Measurements from ENCODE around the gene MSLN.

Gene MSLN

DNA sequence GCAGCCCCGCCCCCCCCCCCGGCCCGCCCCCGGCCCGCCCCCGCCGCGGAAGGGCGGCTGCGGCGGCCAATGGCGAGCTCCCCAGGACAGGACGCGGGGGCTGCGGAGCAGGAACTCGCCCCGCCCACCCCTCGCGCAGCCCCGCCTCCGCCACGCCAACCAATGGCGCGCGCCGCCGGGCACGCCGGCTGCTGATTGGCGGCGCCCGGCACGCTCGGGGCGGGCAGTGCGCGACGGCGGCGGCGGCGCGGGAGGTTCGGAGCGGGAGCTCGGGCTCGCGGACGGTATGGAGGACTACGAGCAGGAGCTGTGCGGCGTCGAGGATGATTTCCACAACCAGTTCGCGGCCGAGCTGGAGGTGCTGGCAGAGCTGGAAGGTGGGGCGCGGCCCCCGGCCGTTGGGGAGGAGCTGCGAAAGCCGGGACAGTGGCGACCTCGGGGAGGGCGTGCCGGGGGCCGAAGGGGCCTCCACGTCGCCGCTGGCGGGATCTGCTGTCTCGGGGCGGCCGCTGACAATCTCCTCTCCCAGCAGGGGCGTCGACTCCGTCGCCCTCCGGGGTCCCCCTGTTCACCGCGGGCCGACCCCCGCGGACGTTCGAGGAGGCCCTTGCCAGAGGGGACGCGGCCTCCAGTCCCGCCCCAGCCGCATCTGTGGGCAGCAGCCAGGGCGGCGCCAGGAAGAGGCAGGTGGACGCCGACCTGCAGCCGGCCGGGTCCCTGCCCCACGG is 28.0 kb downstream of the MSLN start, which contains the start of gene CHTF18:
Gene CHTF18 (plus strand): TSS at position 222 of the 728 bp plus-strand sequence. CDS start 65 bp downstream, at position 287.
- Histone ChIP-seq H3F3A (ENCODE audit: insufficient read depth) (no peaks in the 10 kb centered on the region), H3K79me2 (ENCODE audit: insufficient read depth, low read length) (peaks cover 23% of the 10 kb centered on the region), H3K9me3 (ENCODE audit: insufficient read depth, low read length) (no peaks in the 10 kb centered on the region), H3K4me2 (ENCODE audit: low read depth, low read length, poor library complexity, severe bottlenecking) (peak within 1 kb of the TSS; percentile 66), H3K27ac (ENCODE audit: low read depth, low read length) (peak within 1 kb of the TSS; percentile 40), H3K9ac (ENCODE audit: low read length) (peak within 1 kb of the TSS; percentile 98), H3K9me2 (replicated peaks; ENCODE audit: insufficient read depth, low read length) (no peaks in the 10 kb centered on the region), H3K4me3 (ENCODE audit: insufficient read depth, low read length, poor library complexity, severe bottlenecking) (peak within 1 kb of the TSS; percentile 89), H3K27me3 (ENCODE audit: low read length) (no peaks in the 10 kb centered on the region), H3K36me3 (ENCODE audit: low read length) (no peaks in the 10 kb centered on the region), H2AFZ (ENCODE audit: low read depth, low read length, severe bottlenecking) (peak within 1 kb of the TSS; percentile 80), H4K20me1 (ENCODE audit: low read depth, low read length) (no peaks in the 10 kb centered on the region)
- TF ChIP-seq, protein P1, sequence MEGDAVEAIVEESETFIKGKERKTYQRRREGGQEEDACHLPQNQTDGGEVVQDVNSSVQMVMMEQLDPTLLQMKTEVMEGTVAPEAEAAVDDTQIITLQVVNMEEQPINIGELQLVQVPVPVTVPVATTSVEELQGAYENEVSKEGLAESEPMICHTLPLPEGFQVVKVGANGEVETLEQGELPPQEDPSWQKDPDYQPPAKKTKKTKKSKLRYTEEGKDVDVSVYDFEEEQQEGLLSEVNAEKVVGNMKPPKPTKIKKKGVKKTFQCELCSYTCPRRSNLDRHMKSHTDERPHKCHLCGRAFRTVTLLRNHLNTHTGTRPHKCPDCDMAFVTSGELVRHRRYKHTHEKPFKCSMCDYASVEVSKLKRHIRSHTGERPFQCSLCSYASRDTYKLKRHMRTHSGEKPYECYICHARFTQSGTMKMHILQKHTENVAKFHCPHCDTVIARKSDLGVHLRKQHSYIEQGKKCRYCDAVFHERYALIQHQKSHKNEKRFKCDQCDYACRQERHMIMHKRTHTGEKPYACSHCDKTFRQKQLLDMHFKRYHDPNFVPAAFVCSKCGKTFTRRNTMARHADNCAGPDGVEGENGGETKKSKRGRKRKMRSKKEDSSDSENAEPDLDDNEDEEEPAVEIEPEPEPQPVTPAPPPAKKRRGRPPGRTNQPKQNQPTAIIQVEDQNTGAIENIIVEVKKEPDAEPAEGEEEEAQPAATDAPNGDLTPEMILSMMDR (IDR thresholded peaks at IDR 0.05; ENCODE audit: insufficient read depth, low read length, poor library complexity, severe bottlenecking): no peak
- TF ChIP-seq EZH2phosphoT487 (conservative IDR thresholded peaks at IDR 0.05; ENCODE audit: low read length): no peak

DNA sequence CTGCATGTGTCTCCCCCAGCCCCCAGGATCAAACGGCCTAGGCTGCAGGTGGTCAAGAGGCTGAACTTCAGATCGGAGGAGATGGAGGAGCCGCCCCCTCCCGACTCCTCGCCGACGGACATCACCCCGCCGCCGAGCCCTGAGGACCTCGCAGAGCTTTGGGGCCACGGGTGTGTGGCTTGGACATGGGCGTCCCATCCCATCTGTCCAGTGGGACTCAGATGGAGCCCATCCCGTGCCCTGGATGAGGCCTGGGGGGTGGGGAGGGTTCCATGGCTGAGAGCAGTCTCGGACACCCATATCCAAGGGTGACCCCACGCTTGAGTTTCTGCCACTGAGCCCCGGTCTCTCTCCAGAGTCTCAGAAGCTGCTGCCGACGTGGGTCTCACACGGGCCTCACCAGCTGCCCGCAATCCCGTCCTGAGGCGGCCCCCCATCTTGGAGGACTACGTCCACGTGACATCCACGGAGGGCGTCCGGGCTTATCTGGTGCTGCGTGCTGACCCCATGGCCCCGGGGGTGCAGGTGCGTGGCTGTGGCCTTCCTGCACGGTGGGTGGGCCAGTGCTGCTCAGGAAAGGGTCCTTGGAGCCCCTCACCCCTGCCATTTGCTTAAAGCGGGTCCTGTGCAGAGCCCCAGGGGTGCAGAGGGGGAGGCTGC is 28.8 kb downstream of the MSLN start:
- H3K36me3 ChIP-seq (ENCODE audit: low read length): no peaks in the 10 kb centered on the region
- no peak overlapping the region for H2AFZ ChIP-seq (ENCODE audit: low read depth, low read length, severe bottlenecking)
- no peak overlapping the region for H3K27ac ChIP-seq (ENCODE audit: low read depth, low read length)
- H3K9me2 ChIP-seq (replicated peaks; ENCODE audit: insufficient read depth, low read length): no peaks in the 10 kb centered on the region
- no peaks in the 10 kb centered on the region for H3K9me3 ChIP-seq (ENCODE audit: insufficient read depth, low read length)
- peak overlapping the region; percentile 89 for H3K4me3 ChIP-seq (ENCODE audit: insufficient read depth, low read length, poor library complexity, severe bottlenecking)
- no peaks in the 10 kb centered on the region for H3F3A ChIP-seq (ENCODE audit: insufficient read depth)
- H3K4me2 ChIP-seq (ENCODE audit: low read depth, low read length, poor library complexity, severe bottlenecking): peak overlapping the region; percentile 66
- H3K9ac ChIP-seq (ENCODE audit: low read length): peak overlapping the region; percentile 98
- H3K79me2 ChIP-seq (ENCODE audit: insufficient read depth, low read length): peaks cover 23% of the 10 kb centered on the region
- TF ChIP-seq EZH2phosphoT487 (conservative IDR thresholded peaks at IDR 0.05; ENCODE audit: low read length): no peak
- TF ChIP-seq, protein P1 (IDR thresholded peaks at IDR 0.05; ENCODE audit: insufficient read depth, low read length, poor library complexity, severe bottlenecking): no peak
- no peaks in the 10 kb centered on the region for H3K27me3 ChIP-seq (ENCODE audit: low read length)
- no peaks in the 10 kb centered on the region for H4K20me1 ChIP-seq (ENCODE audit: low read depth, low read length)

DNA sequence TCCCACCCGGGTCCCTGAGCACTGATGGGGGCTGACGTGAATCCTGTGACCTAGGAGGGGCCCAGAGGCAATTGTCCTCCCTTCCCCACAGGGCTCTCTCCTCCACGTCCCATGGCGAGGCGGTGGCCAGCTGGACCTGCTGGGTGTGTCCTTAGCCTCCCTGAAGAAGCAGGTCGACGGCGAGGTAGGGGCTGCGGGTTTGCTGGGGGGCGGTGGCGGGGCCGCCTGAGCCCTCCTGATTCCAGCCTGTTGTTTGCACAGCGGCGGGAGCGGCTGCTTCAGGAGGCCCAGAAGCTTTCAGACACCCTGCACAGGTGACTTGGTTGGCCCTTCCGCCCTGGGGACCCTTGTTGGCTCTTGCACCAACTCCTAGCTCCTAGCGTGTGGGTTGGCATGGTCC is 29.6 kb downstream of the MSLN start:
- no peaks in the 10 kb centered on the region for H3F3A ChIP-seq (ENCODE audit: insufficient read depth)
- no peak overlapping the region for H3K4me2 ChIP-seq (ENCODE audit: low read depth, low read length, poor library complexity, severe bottlenecking)
- H3K79me2 ChIP-seq (ENCODE audit: insufficient read depth, low read length): peaks cover 23% of the 10 kb centered on the region
- H4K20me1 ChIP-seq (ENCODE audit: low read depth, low read length): no peaks in the 10 kb centered on the region
- H3K36me3 ChIP-seq (ENCODE audit: low read length): no peaks in the 10 kb centered on the region
- no peaks in the 10 kb centered on the region for H3K27me3 ChIP-seq (ENCODE audit: low read length)
- TF ChIP-seq, protein P1 (IDR thresholded peaks at IDR 0.05; ENCODE audit: insufficient read depth, low read length, poor library complexity, severe bottlenecking): no peak
- TF ChIP-seq EZH2phosphoT487 (conservative IDR thresholded peaks at IDR 0.05; ENCODE audit: low read length): no peak
- no peak overlapping the region for H3K9ac ChIP-seq (ENCODE audit: low read length)
- H2AFZ ChIP-seq (ENCODE audit: low read depth, low read length, severe bottlenecking): no peak overlapping the region
- no peak overlapping the region for H3K4me3 ChIP-seq (ENCODE audit: insufficient read depth, low read length, poor library complexity, severe bottlenecking)
- no peaks in the 10 kb centered on the region for H3K9me2 ChIP-seq (replicated peaks; ENCODE audit: insufficient read depth, low read length)
- no peaks in the 10 kb centered on the region for H3K9me3 ChIP-seq (ENCODE audit: insufficient read depth, low read length)
- no peak overlapping the region for H3K27ac ChIP-seq (ENCODE audit: low read depth, low read length)

Measured in SU-DHL-6 (cell line).